Measurements from ENCODE around the gene FKBP6.

DNA sequence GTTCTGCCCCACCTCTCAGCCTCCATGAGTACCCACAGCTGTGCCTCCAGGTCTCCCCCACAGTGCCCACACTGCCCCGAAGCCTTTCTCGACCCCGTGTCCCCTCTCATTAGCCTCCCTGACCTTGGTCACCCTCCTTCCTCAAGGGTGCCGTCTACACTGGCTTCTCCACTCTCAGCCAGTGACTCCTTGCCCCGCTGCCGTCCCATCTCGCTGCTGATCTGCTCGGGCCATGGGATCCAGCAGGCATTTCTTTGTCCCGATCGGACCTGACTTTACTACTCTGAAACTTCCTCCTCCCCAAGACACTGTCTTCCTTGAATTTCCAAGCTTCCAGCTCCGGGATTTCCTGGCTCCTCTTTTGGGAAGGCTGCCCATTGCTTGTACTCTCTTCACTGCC is 31.3 kb downstream of the FKBP6 start:
- TF ChIP-seq EZH2 (IDR thresholded peaks at IDR 0.05; ENCODE audit: low read length, missing control alignments), result no peak
- TF ChIP-seq, protein P1, sequence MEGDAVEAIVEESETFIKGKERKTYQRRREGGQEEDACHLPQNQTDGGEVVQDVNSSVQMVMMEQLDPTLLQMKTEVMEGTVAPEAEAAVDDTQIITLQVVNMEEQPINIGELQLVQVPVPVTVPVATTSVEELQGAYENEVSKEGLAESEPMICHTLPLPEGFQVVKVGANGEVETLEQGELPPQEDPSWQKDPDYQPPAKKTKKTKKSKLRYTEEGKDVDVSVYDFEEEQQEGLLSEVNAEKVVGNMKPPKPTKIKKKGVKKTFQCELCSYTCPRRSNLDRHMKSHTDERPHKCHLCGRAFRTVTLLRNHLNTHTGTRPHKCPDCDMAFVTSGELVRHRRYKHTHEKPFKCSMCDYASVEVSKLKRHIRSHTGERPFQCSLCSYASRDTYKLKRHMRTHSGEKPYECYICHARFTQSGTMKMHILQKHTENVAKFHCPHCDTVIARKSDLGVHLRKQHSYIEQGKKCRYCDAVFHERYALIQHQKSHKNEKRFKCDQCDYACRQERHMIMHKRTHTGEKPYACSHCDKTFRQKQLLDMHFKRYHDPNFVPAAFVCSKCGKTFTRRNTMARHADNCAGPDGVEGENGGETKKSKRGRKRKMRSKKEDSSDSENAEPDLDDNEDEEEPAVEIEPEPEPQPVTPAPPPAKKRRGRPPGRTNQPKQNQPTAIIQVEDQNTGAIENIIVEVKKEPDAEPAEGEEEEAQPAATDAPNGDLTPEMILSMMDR (conservative IDR thresholded peaks at IDR 0.05 in 1 of 2, IDR thresholded peaks at IDR 0.05 in 1 of 2; ENCODE audit: low read depth in 1 of 2, low read length in 2 of 2), result no peak
